HepG2 (cell line): ENCODE data around the gene OTX1. TPM values are rescaled to one million over a fixed set of nuclear protein-coding genes. Genes with fewer than 3 reads are reported as not detected.

ENCODE experiments used
- AGO1 ChIP-seq: fragments of 200-400 bp; formaldehyde crosslinking; IDR thresholded peaks from 2 replicates; pipeline ENCODE4 v1.6.1; 2017; ENCODE audit warnings: mild to moderate bottlenecking, low read depth, low read length, moderate library complexity; ENCODE audit not compliant: poor library complexity, severe bottlenecking
- ARNT ChIP-seq: fragments of 450-650 bp; IDR thresholded peaks from 2 replicates; pipeline ENCODE4 v1.6.1; 2017
- EEA1 ChIP-seq: sonication (generic); formaldehyde crosslinking; IDR thresholded peaks from 2 replicates; pipeline ENCODE4 v1.5.1; 2020; ENCODE audit warnings: mild to moderate bottlenecking, missing genetic modification reagents, borderline replicate concordance
- FOSL1 ChIP-seq: sonication (generic); formaldehyde crosslinking; IDR thresholded peaks from 2 replicates; pipeline ENCODE4 v1.9.0; 2021; ENCODE audit warnings: missing genetic modification reagents, borderline replicate concordance
- HDAC6 ChIP-seq: fragments of 200-600 bp; sonication (generic); IDR thresholded peaks from 2 replicates; pipeline ENCODE4 v1.7.0; 2017; ENCODE audit warnings: mild to moderate bottlenecking, antibody characterized with exemption, low read length, low read depth
- HMG20B ChIP-seq: conservative IDR thresholded peaks from 2 replicates; pipeline ENCODE4 v1.6.1; 2016; ENCODE audit warnings: missing genetic modification reagents, missing compliant biosample characterization
- HOXA9 ChIP-seq: sonication (generic); formaldehyde crosslinking; IDR thresholded peaks from 2 replicates; pipeline ENCODE4 v1.8.1; 2022; ENCODE audit warnings: missing genetic modification reagents, mild to moderate bottlenecking, moderate library complexity, borderline replicate concordance
- PHF5A ChIP-seq: IDR thresholded peaks from one replicate; pipeline ENCODE4 v1.6.1; 2018; ENCODE audit warnings: low read depth, missing genetic modification reagents; ENCODE audit not compliant: unreplicated experiment
- SOX5 ChIP-seq: IDR thresholded peaks from 2 replicates; pipeline ENCODE4 v1.6.1; 2016; ENCODE audit warnings: borderline replicate concordance
- SRY ChIP-seq: sonication (generic); formaldehyde crosslinking; IDR thresholded peaks from 2 replicates; pipeline ENCODE4 v1.8.0; 2022; ENCODE audit warnings: mild to moderate bottlenecking, missing genetic modification reagents
- THYN1 ChIP-seq: sonication (generic); formaldehyde crosslinking; IDR thresholded peaks from 2 replicates; pipeline ENCODE4 v1.8.1; 2023; ENCODE audit warnings: low read depth, mild to moderate bottlenecking, moderate library complexity, missing genetic modification reagents, borderline replicate concordance
- ZNF547 ChIP-seq: sonication (generic); formaldehyde crosslinking; IDR thresholded peaks from 2 replicates; pipeline ENCODE4 v1.5.1; 2020; ENCODE audit warnings: mild to moderate bottlenecking, missing genetic modification reagents
- ZNF678 ChIP-seq: sonication (generic); formaldehyde crosslinking; IDR thresholded peaks from 2 replicates; pipeline ENCODE4 v1.4.0; 2020; ENCODE audit warnings: mild to moderate bottlenecking, missing genetic modification reagents
- ZNF775 ChIP-seq: sonication (generic); formaldehyde crosslinking; IDR thresholded peaks from 2 replicates; pipeline ENCODE4 v1.4.0; 2020; ENCODE audit warnings: missing genetic modification reagents, mild to moderate bottlenecking, moderate library complexity, borderline replicate concordance
- polyA plus RNA-seq, 8 experiments: library from polyadenylated mRNA; depleted of rRNA in 3 of 8; stranded (reverse) in 7 of 8; unstranded in 1 of 8; fragments of >200 nt; fragmentation: Illumina TruSeq in 4 of 8; extraction: Trizol in 4 of 8; gene quantifications; 2 replicates each; pipeline versions ENCODE4 v1.2.1 to v1.2.3, GENCODE V29; 2011 to 2016; ENCODE audit warnings: low read depth in 4 of 8, missing spikeins in 1 of 8, mixed read lengths in 1 of 8; ENCODE audit not compliant: insufficient read depth in 1 of 8
- total RNA-seq, 5 experiments: library from RNA; depleted of rRNA; stranded (reverse); fragments of >200 nt; fragmentation: Illumina TruSeq; extraction: Trizol; gene quantifications; 2 replicates each; pipeline ENCODE4 v1.2.3, GENCODE V29; 2016; ENCODE audit warnings: low read depth in 1 of 5
- TF ChIP-seq, protein P1 (sequence below), 2 experiments: fragments of 450-650 bp in 1 of 2; sonication (generic) in 1 of 2; formaldehyde crosslinking in 1 of 2; IDR thresholded peaks; 2 replicates each; pipeline versions ENCODE4 v1.6.1 to v1.8.0; 2016 to 2022; ENCODE audit warnings: antibody characterized with exemption in 1 of 2, mild to moderate bottlenecking in 1 of 2, missing genetic modification reagents in 1 of 2
- TF ChIP-seq, protein P2 (sequence below): sonication (generic); formaldehyde crosslinking; IDR thresholded peaks from 2 replicates; pipeline ENCODE4 v1.5.1; 2020; ENCODE audit warnings: mild to moderate bottlenecking, moderate library complexity, missing genetic modification reagents

Gene OTX1
- total and polyA plus RNA-seq, 2 of the 13 experiments (the other 11 are each of a cell fraction or from before 2014, with no cell fraction given), result 1.0 to 5.0 TPM

DNA sequence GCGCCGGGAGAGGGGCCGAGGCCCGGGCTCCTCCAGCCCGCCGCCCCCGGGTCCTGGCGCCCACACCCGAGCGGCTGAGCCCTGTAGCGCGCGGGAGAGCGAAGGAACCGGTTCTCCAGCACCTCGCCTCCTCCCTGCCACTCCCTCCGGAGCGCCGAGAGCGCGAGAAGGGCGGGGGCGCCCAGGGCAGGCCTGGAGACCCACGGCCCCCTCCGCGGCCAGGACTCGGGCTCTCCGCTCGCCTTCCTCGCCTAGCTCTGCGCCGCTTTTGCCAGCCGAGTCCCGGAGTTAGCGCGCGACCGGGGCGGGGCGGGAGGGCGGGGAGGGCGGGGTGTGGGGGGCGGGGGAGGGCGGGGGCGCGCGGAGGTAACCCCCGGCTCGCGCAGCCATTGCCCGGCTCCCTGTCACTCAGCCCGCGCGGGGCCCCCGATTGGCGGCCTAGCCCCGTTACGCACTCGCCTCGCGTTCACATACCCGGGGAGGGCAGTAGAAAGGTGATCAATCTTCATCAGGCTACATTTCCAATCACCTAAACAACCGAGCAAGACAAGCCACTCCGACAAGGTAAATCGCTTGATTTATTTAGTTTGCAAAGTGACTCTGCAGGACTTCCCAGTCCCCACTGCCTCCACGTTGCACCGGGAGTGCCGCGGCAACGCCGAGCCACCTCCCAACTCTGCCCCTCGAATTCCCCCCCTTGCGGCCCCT lies at the start of gene OTX1 (continued):
- TF ChIP-seq, protein P1, sequence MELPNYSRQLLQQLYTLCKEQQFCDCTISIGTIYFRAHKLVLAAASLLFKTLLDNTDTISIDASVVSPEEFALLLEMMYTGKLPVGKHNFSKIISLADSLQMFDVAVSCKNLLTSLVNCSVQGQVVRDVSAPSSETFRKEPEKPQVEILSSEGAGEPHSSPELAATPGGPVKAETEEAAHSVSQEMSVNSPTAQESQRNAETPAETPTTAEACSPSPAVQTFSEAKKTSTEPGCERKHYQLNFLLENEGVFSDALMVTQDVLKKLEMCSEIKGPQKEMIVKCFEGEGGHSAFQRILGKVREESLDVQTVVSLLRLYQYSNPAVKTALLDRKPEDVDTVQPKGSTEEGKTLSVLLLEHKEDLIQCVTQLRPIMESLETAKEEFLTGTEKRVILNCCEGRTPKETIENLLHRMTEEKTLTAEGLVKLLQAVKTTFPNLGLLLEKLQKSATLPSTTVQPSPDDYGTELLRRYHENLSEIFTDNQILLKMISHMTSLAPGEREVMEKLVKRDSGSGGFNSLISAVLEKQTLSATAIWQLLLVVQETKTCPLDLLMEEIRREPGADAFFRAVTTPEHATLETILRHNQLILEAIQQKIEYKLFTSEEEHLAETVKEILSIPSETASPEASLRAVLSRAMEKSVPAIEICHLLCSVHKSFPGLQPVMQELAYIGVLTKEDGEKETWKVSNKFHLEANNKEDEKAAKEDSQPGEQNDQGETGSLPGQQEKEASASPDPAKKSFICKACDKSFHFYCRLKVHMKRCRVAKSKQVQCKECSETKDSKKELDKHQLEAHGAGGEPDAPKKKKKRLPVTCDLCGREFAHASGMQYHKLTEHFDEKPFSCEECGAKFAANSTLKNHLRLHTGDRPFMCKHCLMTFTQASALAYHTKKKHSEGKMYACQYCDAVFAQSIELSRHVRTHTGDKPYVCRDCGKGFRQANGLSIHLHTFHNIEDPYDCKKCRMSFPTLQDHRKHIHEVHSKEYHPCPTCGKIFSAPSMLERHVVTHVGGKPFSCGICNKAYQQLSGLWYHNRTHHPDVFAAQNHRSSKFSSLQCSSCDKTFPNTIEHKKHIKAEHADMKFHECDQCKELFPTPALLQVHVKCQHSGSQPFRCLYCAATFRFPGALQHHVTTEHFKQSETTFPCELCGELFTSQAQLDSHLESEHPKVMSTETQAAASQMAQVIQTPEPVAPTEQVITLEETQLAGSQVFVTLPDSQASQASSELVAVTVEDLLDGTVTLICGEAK (IDR thresholded peaks at IDR 0.05), result no peak
- TF ChIP-seq, protein P1 (CRISPR knock-in tag; IDR thresholded peaks at IDR 0.05), result peak; percentile 10; the same call in 1 of the 2 replicates
- TF ChIP-seq ZNF775 (CRISPR knock-in tag) (0 out of 2 replicates have a peak, but pooled peaks have one; percentile 11), ZNF678 (CRISPR knock-in tag) (no peak), HDAC6 (no peak), PHF5A (no peak), SOX5 (no peak), EEA1 (CRISPR knock-in tag) (peak; percentile 5; the same call in 1 of the 2 replicates), SRY (CRISPR knock-in tag) (peak; percentile 17; the same call in 1 of the 2 replicates), ZNF547 (CRISPR knock-in tag) (peak; percentile 62; the same call in 1 of the 2 replicates), AGO1 (peak; percentile 90), HMG20B (CRISPR knock-in tag) (no peak), HOXA9 (CRISPR knock-in tag) (no peak; the same call in 1 of the 2 replicates), FOSL1 (no peak), ARNT (no peak), THYN1 (CRISPR knock-in tag) (no peak)
- TF ChIP-seq, protein P2, sequence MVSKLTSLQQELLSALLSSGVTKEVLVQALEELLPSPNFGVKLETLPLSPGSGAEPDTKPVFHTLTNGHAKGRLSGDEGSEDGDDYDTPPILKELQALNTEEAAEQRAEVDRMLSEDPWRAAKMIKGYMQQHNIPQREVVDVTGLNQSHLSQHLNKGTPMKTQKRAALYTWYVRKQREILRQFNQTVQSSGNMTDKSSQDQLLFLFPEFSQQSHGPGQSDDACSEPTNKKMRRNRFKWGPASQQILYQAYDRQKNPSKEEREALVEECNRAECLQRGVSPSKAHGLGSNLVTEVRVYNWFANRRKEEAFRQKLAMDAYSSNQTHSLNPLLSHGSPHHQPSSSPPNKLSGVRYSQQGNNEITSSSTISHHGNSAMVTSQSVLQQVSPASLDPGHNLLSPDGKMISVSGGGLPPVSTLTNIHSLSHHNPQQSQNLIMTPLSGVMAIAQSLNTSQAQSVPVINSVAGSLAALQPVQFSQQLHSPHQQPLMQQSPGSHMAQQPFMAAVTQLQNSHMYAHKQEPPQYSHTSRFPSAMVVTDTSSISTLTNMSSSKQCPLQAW, result 0 out of 2 replicates have a peak, but pooled peaks have one; percentile 63
